ENCODE data around the gene FBLN7.

The FBLN7 gene

DNA sequence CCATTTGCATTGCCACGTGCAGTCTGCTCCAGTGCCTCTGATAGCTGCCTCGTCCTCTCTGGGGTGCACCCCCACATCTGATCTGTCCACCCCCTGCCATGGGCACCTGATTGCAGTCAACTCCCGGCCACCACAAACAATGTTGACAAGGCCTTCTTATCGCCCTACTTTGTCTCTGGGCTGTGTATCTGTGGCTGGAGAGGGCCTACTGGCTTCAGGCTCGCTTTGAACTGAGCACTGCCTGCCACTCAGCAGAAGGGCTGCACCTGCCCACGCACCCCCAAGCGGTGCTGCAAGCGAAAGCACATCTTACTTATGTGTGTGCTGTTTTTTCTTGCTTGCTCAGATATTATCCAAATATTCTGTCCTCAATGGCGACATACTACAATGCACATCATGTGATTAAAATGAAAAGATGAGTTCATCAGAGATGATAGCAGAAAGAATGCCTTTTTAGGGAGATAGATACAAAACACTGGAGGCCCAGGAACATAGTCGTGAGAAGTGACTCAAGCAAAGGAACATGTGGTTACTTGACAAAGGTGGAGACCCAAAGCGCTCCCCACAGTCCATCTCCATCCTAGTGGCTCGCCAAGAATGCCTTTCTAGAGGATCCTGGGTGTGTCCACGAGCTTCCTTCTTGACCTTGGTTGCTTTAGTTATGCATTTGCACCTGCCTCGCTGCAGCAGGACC lies 28.8 kb downstream of the FBLN7 start:
- TF ChIP-seq TCF12 (IDR thresholded peaks at IDR 0.05; ENCODE audit: low read depth) = no peak
- TF ChIP-seq CEBPB (IDR thresholded peaks at IDR 0.05) = no peak
- TF ChIP-seq, protein P1, sequence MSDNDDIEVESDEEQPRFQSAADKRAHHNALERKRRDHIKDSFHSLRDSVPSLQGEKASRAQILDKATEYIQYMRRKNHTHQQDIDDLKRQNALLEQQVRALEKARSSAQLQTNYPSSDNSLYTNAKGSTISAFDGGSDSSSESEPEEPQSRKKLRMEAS (IDR thresholded peaks at IDR 0.05) = no peak
- no peak for TF ChIP-seq TEAD4 (IDR thresholded peaks at IDR 0.05)
- TF ChIP-seq CREB1 (IDR thresholded peaks at IDR 0.05; ENCODE audit: low read depth) = no peak
- TF ChIP-seq EGR1 (IDR thresholded peaks at IDR 0.05) = no peak
- TF ChIP-seq YY1 (IDR thresholded peaks at IDR 0.05; ENCODE audit: low read depth) = no peak
- TF ChIP-seq RAD21 (IDR thresholded peaks at IDR 0.05; ENCODE audit: low read depth) = no peak
- no peak for TF ChIP-seq NFIC (IDR thresholded peaks at IDR 0.05)

- TF ChIP-seq ZBTB7A (IDR thresholded peaks at IDR 0.05; ENCODE audit: low read depth) (no peak), USF1 (IDR thresholded peaks at IDR 0.05) (no peak), CEBPB (IDR thresholded peaks at IDR 0.05) (no peak), EP300 (IDR thresholded peaks at IDR 0.05; ENCODE audit: borderline replicate concordance) (no peak), RAD21 (IDR thresholded peaks at IDR 0.05; ENCODE audit: low read depth) (no peak), TCF12 (IDR thresholded peaks at IDR 0.05; ENCODE audit: low read depth) (no peak), TAF1 (IDR thresholded peaks at IDR 0.05; ENCODE audit: low read depth) (no peak), REST (IDR thresholded peaks at IDR 0.05; ENCODE audit: low read depth) (no peak), YY1 (IDR thresholded peaks at IDR 0.05; ENCODE audit: low read depth) (no peak), FOXM1 (IDR thresholded peaks at IDR 0.05; ENCODE audit: borderline replicate concordance, low read depth) (no peak), CREB1 (IDR thresholded peaks at IDR 0.05; ENCODE audit: low read depth) (no peak), EGR1 (IDR thresholded peaks at IDR 0.05) (no peak)
- TF ChIP-seq, protein P1 (IDR thresholded peaks at IDR 0.05) = no peak
These were observed 30.4 kb downstream of the FBLN7 start for GRCh38 chr2:112168422-112169124.

GRCh38 chr2:112170495-112170894 lies 32.3 kb downstream of the FBLN7 start:
- TF ChIP-seq EGR1 (IDR thresholded peaks at IDR 0.05) (no peak), YY1 (IDR thresholded peaks at IDR 0.05; ENCODE audit: low read depth) (no peak), FOXM1 (IDR thresholded peaks at IDR 0.05; ENCODE audit: borderline replicate concordance, low read depth) (no peak), CREB1 (IDR thresholded peaks at IDR 0.05; ENCODE audit: low read depth) (no peak), TEAD4 (IDR thresholded peaks at IDR 0.05) (no peak), TCF12 (IDR thresholded peaks at IDR 0.05; ENCODE audit: low read depth) (no peak), REST (IDR thresholded peaks at IDR 0.05; ENCODE audit: low read depth) (no peak), ZBTB7A (IDR thresholded peaks at IDR 0.05; ENCODE audit: low read depth) (no peak), EP300 (IDR thresholded peaks at IDR 0.05; ENCODE audit: borderline replicate concordance) (no peak), CEBPB (IDR thresholded peaks at IDR 0.05) (no peak)
- TF ChIP-seq, protein P1 (IDR thresholded peaks at IDR 0.05) = no peak

DNA sequence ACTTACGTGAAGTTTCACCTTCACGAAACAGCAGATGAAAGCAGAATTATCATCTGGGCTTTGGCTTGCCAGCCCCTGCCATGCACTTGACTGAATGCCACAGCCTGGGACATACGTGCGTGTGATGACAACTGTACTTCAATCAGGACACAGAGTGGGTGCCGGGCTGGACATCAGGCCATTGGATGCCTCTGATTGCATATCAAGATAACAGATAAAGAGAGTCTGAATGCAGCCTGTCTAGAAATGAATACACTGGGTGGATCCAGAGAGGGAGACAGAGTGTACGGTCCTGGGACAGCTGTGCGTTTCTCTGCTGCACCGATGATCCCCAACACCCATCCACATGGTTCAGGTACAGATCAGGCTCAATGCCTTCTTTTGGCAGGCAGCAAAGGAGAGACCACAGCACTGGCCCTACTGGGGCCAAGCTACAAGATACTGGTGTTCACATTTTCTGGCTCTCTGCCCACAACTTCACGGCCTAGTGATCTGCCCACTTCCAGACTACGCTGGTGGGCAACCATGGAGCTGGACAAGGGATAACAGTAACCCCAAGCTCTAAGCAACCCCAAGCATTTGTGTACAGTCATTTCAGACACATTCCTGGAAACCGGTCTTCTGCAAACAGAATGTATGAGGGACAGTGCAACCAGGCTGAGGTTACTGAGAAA lies 35.6 kb downstream of the FBLN7 start:
- TF ChIP-seq CREB1 (IDR thresholded peaks at IDR 0.05; ENCODE audit: low read depth) = no peak
- no peak for TF ChIP-seq TAF1 (IDR thresholded peaks at IDR 0.05; ENCODE audit: low read depth)
- no peak for TF ChIP-seq CEBPB (IDR thresholded peaks at IDR 0.05)
- TF ChIP-seq EGR1 (IDR thresholded peaks at IDR 0.05) = no peak
- peak; percentile 53; the same call in 1 of the 2 replicates for TF ChIP-seq NFIC (IDR thresholded peaks at IDR 0.05)

GRCh38 chr2:112174383-112174782 lies 36.2 kb downstream of the FBLN7 start:
- TF ChIP-seq FOXM1 (IDR thresholded peaks at IDR 0.05; ENCODE audit: borderline replicate concordance, low read depth) (no peak), YY1 (IDR thresholded peaks at IDR 0.05; ENCODE audit: low read depth) (no peak), USF1 (IDR thresholded peaks at IDR 0.05) (no peak), ZBTB7A (IDR thresholded peaks at IDR 0.05; ENCODE audit: low read depth) (no peak), TAF1 (IDR thresholded peaks at IDR 0.05; ENCODE audit: low read depth) (no peak), TCF12 (IDR thresholded peaks at IDR 0.05; ENCODE audit: low read depth) (no peak), NFIC (IDR thresholded peaks at IDR 0.05) (no peak), REST (IDR thresholded peaks at IDR 0.05; ENCODE audit: low read depth) (no peak), TEAD4 (IDR thresholded peaks at IDR 0.05) (no peak), EP300 (IDR thresholded peaks at IDR 0.05; ENCODE audit: borderline replicate concordance) (no peak), EGR1 (IDR thresholded peaks at IDR 0.05) (no peak), CREB1 (IDR thresholded peaks at IDR 0.05; ENCODE audit: low read depth) (no peak), RAD21 (IDR thresholded peaks at IDR 0.05; ENCODE audit: low read depth) (no peak), CEBPB (IDR thresholded peaks at IDR 0.05) (no peak)
- TF ChIP-seq, protein P1 (IDR thresholded peaks at IDR 0.05) = no peak

Data from Ishikawa (cell line).